Vagina (tissue), 2 donors: ENCODE data around the gene CHRNA5. TPM values are rescaled to one million over a fixed set of nuclear protein-coding genes. Genes with fewer than 3 reads are reported as not detected.
"Not testable (repeated sequence)": the region's sequence is repeated elsewhere in the genome, so short reads cannot be mapped to it uniquely, and the experiment has no call there.

Experiments used
- DNase-seq, 2 donors: peaks; one replicate each; pipeline ENCODE4 v3.0.0-alpha.2; 2017; ENCODE audit errors: extremely low spot score in 2 of 2
- H3K27ac ChIP-seq: fragments of 200-600 bp; sonication (generic); one replicate; pipeline ENCODE4 v1.5.1; 2019
- H3K27me3 ChIP-seq: fragments of 200-600 bp; sonication (generic); one replicate; pipeline ENCODE4 v1.5.1; 2019
- H3K36me3 ChIP-seq, 2 donors: fragments of 200-600 bp; sonication (generic); one replicate each; pipeline ENCODE4 v1.5.1; 2017 to 2019
- H3K4me1 ChIP-seq: fragments of 200-600 bp; sonication (generic); one replicate; pipeline ENCODE4 v1.5.1; 2019
- H3K4me3 ChIP-seq, 2 donors: fragments of 200-600 bp; sonication (generic); 1 replicate in 1 of 2; 2 replicates in 1 of 2; pipeline ENCODE4 v1.5.1; 2016 to 2019
- H3K9me3 ChIP-seq: fragments of 200-600 bp; sonication (generic); one replicate; pipeline ENCODE4 v1.5.1; 2019
- CTCF ChIP-seq, 3 experiments: fragments of 450-650 bp in 2 of 3; fragments of 200-600 bp in 1 of 3; sonication (generic) in 1 of 3; IDR thresholded peaks; one replicate each; pipeline ENCODE4 v1.5.1; 2017 to 2019; ENCODE audit warnings: antibody characterized with exemption in 3 of 3, mild to moderate bottlenecking in 2 of 3, moderate library complexity in 2 of 3
- POLR2A ChIP-seq, 2 donors: fragments of 450-650 bp; IDR thresholded peaks; one replicate each; pipeline ENCODE4 v1.6.1; 2017; ENCODE audit warnings: antibody characterized with exemption in 2 of 2, mild to moderate bottlenecking in 2 of 2, moderate library complexity in 2 of 2
- POLR2AphosphoS5 ChIP-seq, 2 donors: sonication (generic); formaldehyde crosslinking; IDR thresholded peaks; one replicate each; pipeline ENCODE4 v1.9.0; 2017; ENCODE audit warnings: antibody characterized with exemption in 2 of 2, mild to moderate bottlenecking in 2 of 2, low read depth in 1 of 2; ENCODE audit not compliant: insufficient read depth in 1 of 2
- intact Hi-C: fragments of 100-400 bp; cut with DNase I; formaldehyde crosslinking; loops from one replicate; pipeline ENCODE4 v1.15.1; 2023
- total RNA-seq: library from RNA; depleted of rRNA; stranded (reverse); fragments of >200 nt; gene quantifications from one replicate; pipeline ENCODE4 v1.2.3, GENCODE V29; 2016

Gene CHRNA5
- total RNA-seq, 1 donor from 2014 or later, result 8.8 TPM

GRCh38 chr15:78551902-78552301 is 13.4 kb upstream of the CHRNA5 start:
- H3K4me1 ChIP-seq, result no peaks in the 10 kb centered on the region
- DNase-seq, result no peak
- no peaks in the 10 kb centered on the region for H3K9me3 ChIP-seq
- H3K27me3 ChIP-seq, result no peaks in the 10 kb centered on the region
- peaks cover 0 to 33% of the 10 kb centered on the region in 2 donors for H3K36me3 ChIP-seq
- H3K27ac ChIP-seq, result no peak overlapping the region
- no peak overlapping the region for H3K4me3 ChIP-seq
- intact Hi-C loops, result no loop called here
- TF ChIP-seq POLR2A (IDR thresholded peaks at IDR 0.05) (no peak), CTCF (IDR thresholded peaks at IDR 0.05) (no peak), POLR2AphosphoS5 (IDR thresholded peaks at IDR 0.05; ENCODE audit: insufficient read depth in 1 of 2, low read depth in 1 of 2) (no peak)

GRCh38 chr15:78552597-78552996 is 12.7 kb upstream of the CHRNA5 start:
- TF ChIP-seq POLR2A (IDR thresholded peaks at IDR 0.05) (no peak), POLR2AphosphoS5 (IDR thresholded peaks at IDR 0.05; ENCODE audit: insufficient read depth in 1 of 2, low read depth in 1 of 2) (no peak), CTCF (IDR thresholded peaks at IDR 0.05) (no peak)
- DNase-seq, result no peak
- Histone ChIP-seq H3K9me3 (no peaks in the 10 kb centered on the region), H3K27ac (no peak overlapping the region), H3K4me3 (no peak overlapping the region), H3K4me1 (no peaks in the 10 kb centered on the region), H3K36me3 (peaks cover 0 to 26% of the 10 kb centered on the region in 2 donors), H3K27me3 (no peaks in the 10 kb centered on the region)
- intact Hi-C loops, result no loop called here

- H3K4me1 ChIP-seq, H3K9me3 ChIP-seq, H3K4me3 ChIP-seq, intact Hi-C loops, H3K27me3 ChIP-seq, H3K27ac ChIP-seq, H3K36me3 ChIP-seq, DNase-seq: not testable (repeated sequence)
These were observed 5.1 kb upstream of the CHRNA5 start for GRCh38 chr15:78560201-78560600.

- no peaks in the 10 kb centered on the region for H3K36me3 ChIP-seq
- peaks cover 9% of the 10 kb centered on the region for H3K4me1 ChIP-seq
- no peak for TF ChIP-seq POLR2AphosphoS5 (IDR thresholded peaks at IDR 0.05; ENCODE audit: insufficient read depth in 1 of 2, low read depth in 1 of 2)
- no peak for TF ChIP-seq POLR2A (IDR thresholded peaks at IDR 0.05)
- no peak for TF ChIP-seq CTCF (IDR thresholded peaks at IDR 0.05)
- H3K27me3 ChIP-seq, result no peaks in the 10 kb centered on the region
- intact Hi-C loops, result no loop called here
- no peak overlapping the region for H3K27ac ChIP-seq
- H3K9me3 ChIP-seq, result no peaks in the 10 kb centered on the region
- DNase-seq, result no peak
- H3K4me3 ChIP-seq, result no peak overlapping the region
These were observed 3.8 kb upstream of the CHRNA5 start for GRCh38 chr15:78561490-78561889.

GRCh38 chr15:78563092-78563491 is 2.2 kb upstream of the CHRNA5 start:
- Histone ChIP-seq H3K36me3 (no peaks in the 10 kb centered on the region), H3K27me3 (no peaks in the 10 kb centered on the region), H3K27ac (no peak overlapping the region), H3K4me3 (no peak overlapping the region), H3K9me3 (no peaks in the 10 kb centered on the region), H3K4me1 (peaks cover 12% of the 10 kb centered on the region)
- intact Hi-C loops, result no loop called here
- TF ChIP-seq POLR2A (IDR thresholded peaks at IDR 0.05) (no peak), POLR2AphosphoS5 (IDR thresholded peaks at IDR 0.05; ENCODE audit: insufficient read depth in 1 of 2, low read depth in 1 of 2) (no peak)
- DNase-seq, result no peak

GRCh38 chr15:78564743-78565096 is 600 bp upstream of the CHRNA5 start:
- no peaks in the 10 kb centered on the region for H3K27me3 ChIP-seq
- peak overlapping the region in 1 of 2 donors; percentile 54 for H3K4me3 ChIP-seq
- DNase-seq, result no peak
- TF ChIP-seq POLR2AphosphoS5 (IDR thresholded peaks at IDR 0.05; ENCODE audit: insufficient read depth in 1 of 2, low read depth in 1 of 2) (no peak), CTCF (IDR thresholded peaks at IDR 0.05) (no peak), POLR2A (IDR thresholded peaks at IDR 0.05) (no peak)
- no peaks in the 10 kb centered on the region for H3K9me3 ChIP-seq
- no peaks in the 10 kb centered on the region for H3K36me3 ChIP-seq
- peaks cover 12% of the 10 kb centered on the region for H3K4me1 ChIP-seq
- H3K27ac ChIP-seq, result no peak overlapping the region
- intact Hi-C loops, result no loop called here
